SJSA1 (cell line): ENCODE results near the gene SNRNP200. TPM values are rescaled to one million over a fixed set of nuclear protein-coding genes. Genes with fewer than 3 reads are reported as not detected.
A peak's percentile ranks its signal among the peaks of the same experiment; 100 is the strongest.

Experiments
- DNase-seq, 2 experiments: peaks; one replicate each; pipeline ENCODE4 v3.0.0-alpha.2; 2015 to 2020; ENCODE audit warnings: low spot score in 2 of 2, low read depth in 1 of 2
- H3K27ac ChIP-seq: fragments of 250-450 bp; sonication (Bioruptor Pico); 2 replicates; pipeline ENCODE4 v1.5.1; 2020; ENCODE audit warnings: mild to moderate bottlenecking, moderate library complexity
- H3K27me3 ChIP-seq: fragments of 250-450 bp; sonication (Bioruptor Pico); replicated peaks from 2 replicates; pipeline ENCODE4 v1.5.1; 2020; ENCODE audit warnings: mild to moderate bottlenecking, moderate library complexity
- H3K36me3 ChIP-seq: fragments of 250-450 bp; sonication (Bioruptor Pico); 2 replicates; pipeline ENCODE4 v1.5.1; 2020; ENCODE audit warnings: mild to moderate bottlenecking
- H3K4me1 ChIP-seq: fragments of 250-450 bp; sonication (Bioruptor Pico); replicated peaks from 2 replicates; pipeline ENCODE4 v1.6.1; 2021; ENCODE audit warnings: mild to moderate bottlenecking
- H3K4me3 ChIP-seq: fragments of 250-450 bp; sonication (Bioruptor Pico); 2 replicates; pipeline ENCODE4 v1.5.1; 2020; ENCODE audit warnings: mild to moderate bottlenecking
- H3K9me3 ChIP-seq: fragments of 250-450 bp; sonication (Bioruptor Pico); replicated peaks from 2 replicates; pipeline ENCODE4 v1.5.1; 2020; ENCODE audit warnings: mild to moderate bottlenecking
- total RNA-seq: library from RNA; depleted of rRNA; stranded (reverse); fragments of >200 nt; shearing (Covaris generic); gene quantifications from 2 replicates; pipeline ENCODE4 v1.2.3, GENCODE V29; 2014

Gene SNRNP200
- total RNA-seq, 1 experiment from 2014 or later, result 33.1 TPM

DNA sequence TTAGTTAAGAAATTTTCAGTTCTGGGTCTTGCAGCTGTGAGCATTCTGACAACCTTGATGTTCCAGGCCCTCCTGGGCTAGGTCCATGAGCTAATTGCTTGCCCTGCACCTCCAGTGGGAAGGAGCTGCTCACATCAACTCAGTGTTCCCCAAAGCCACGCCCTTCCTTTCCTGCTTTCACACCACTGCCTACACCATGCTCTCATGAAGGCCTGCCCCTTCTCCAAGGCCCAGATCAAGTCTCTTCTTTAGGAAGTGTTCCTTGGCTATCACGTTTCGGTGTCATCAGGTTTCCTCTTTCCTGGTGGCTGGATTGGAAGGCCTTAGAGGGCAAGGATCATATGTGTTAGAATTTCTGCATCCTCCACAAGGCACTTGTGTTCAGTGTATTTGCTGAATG, 58.3 kb downstream of the SNRNP200 start:
- Histone ChIP-seq H3K27me3 (no peaks in the 10 kb centered on the region), H3K27ac (no peak overlapping the region), H3K4me3 (no peak overlapping the region), H3K9me3 (no peaks in the 10 kb centered on the region), H3K36me3 (peaks cover 8% of the 10 kb centered on the region), H3K4me1 (peaks cover 23% of the 10 kb centered on the region)
- DNase-seq, result no peak

DNA sequence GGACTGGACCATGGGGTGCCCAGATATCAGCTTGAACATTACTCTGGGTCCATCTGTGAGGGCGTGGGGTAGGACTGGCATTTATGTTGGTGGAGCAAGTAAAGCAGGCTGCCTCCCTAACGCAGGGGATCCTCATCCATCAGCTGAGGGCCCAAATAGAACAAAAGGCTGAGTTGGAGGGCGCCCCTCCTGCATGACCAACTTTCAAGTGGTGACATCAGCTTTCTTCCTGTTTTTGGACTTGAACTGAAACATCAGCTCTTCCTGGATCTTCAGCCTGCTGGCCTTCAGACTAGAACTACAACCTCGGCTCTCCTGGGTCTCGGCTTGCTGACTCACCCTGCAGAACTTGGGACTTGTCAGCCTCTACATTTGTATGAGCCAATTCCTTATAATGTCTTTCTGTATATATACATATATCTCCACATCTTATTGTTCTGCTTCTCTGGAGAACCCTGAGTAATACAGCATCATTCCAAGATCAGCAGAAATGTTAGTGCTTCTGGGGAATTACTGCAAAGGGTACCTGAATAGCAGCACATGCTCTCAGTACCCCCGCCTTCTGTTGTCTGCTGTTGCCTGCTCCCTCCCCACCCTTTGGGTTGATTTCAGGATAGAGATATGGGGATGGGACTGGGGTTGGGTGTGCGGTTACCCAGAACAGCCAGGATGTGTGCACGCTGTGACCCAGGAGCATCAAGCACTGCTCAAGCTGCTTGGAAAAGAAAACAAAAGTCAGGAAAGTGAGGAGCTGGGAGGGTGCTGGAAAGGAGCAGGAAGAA, 59.5 kb downstream of the SNRNP200 start:
- H3K27ac ChIP-seq, result no peak overlapping the region
- DNase-seq, result no peak

DNA sequence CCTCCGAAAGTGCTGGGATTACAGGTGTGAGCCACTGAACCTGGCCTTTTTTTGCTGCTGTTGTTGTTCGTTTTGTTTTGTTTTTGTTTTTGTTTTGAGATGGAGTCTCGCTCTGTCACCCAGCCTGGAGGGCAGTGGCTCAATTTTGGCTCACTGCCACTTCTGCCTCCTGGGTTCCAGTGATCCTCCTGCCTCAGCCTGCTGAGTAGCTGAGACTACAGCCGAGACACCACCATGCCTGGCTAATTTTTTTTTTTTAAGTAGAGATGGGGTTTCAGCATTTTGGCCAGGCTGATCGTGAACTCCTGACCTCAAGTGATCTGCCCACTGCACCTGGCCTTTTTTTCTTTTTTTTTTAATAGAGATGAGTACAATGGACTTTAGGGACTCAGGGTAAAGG, 61.5 kb downstream of the SNRNP200 start:
- Histone ChIP-seq H3K27me3 (no peaks in the 10 kb centered on the region), H3K9me3 (no peaks in the 10 kb centered on the region), H3K27ac (no peak overlapping the region), H3K4me1 (peaks cover 13% of the 10 kb centered on the region), H3K4me3 (no peak overlapping the region), H3K36me3 (no peaks in the 10 kb centered on the region)
- DNase-seq, result no peak

More for the DNA sequence above, 59.5 kb downstream of the SNRNP200 start:
- Histone ChIP-seq H3K9me3 (no peaks in the 10 kb centered on the region), H3K27me3 (no peaks in the 10 kb centered on the region), H3K36me3 (peaks cover 2% of the 10 kb centered on the region; the same call in 1 of the 2 replicates), H3K4me1 (peaks cover 17% of the 10 kb centered on the region), H3K4me3 (no peak overlapping the region)

DNA sequence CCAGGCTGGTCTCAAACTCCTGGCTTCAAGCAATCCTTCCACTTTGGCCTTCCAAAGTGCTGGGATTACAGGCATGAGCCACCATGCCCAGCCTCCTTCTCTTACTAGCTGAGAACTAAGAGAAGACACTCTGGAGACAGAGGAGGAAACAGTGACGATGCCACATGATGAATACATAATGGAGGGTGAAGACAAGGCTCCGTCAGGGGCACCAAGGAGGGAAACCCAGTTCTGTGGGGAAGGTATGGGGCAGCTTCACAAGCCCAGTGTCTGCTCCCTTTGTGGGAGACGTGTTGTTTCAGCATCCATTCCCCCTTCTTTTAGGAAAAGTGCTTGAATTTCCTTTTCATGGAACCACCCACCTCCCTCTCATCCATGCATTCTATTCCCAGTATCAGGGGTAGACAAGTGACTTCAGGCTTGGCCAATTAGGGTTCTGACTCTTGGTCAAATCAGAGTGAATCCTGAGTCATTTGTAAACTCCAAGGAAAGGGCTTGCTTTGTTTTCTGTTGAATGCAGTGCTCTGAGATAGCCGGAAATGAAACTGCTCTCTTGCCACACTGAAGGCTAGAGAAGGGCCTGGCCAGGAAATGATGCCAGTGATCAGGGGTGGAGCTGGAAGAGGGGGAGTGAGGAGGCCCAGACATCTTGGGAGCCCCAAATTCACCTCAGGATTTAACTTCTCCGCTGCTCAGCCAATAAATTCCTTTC, 63.3 kb downstream of the SNRNP200 start:
- DNase-seq, result peak; percentile 67 to 74
- no peaks in the 10 kb centered on the region for H3K27me3 ChIP-seq
- H3K27ac ChIP-seq, result peak overlapping the region; percentile 38

DNA sequence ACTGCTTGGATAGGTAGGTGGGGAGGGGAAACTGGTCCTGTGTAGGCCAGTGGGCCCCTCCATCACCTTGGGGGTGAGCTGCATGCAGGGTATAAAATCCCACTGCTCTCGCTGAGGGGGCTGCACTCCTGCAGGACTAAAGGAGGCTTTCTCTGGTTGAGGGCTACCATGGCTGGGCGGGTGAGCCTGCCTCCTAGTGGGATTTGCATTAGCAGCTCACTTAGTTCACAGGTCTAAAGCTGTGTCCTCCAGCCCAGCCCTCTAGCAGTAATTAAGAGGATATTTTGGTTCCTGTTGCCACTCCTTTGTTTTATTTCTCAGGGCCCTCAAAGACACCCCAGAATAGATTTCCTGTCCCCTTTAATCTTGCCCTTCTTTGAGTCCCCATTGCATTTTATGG, 64.1 kb downstream of the SNRNP200 start:
- peaks cover 13% of the 10 kb centered on the region for H3K4me1 ChIP-seq
- H3K9me3 ChIP-seq, result no peaks in the 10 kb centered on the region
- DNase-seq, result no peak
- H3K27ac ChIP-seq, result no peak overlapping the region
- H3K36me3 ChIP-seq, result no peaks in the 10 kb centered on the region
- no peaks in the 10 kb centered on the region for H3K27me3 ChIP-seq
- no peak overlapping the region for H3K4me3 ChIP-seq

More for the DNA sequence above, 63.3 kb downstream of the SNRNP200 start:
- Histone ChIP-seq H3K9me3 (no peaks in the 10 kb centered on the region), H3K36me3 (no peaks in the 10 kb centered on the region), H3K4me3 (no peak overlapping the region), H3K4me1 (peaks cover 13% of the 10 kb centered on the region)

DNA sequence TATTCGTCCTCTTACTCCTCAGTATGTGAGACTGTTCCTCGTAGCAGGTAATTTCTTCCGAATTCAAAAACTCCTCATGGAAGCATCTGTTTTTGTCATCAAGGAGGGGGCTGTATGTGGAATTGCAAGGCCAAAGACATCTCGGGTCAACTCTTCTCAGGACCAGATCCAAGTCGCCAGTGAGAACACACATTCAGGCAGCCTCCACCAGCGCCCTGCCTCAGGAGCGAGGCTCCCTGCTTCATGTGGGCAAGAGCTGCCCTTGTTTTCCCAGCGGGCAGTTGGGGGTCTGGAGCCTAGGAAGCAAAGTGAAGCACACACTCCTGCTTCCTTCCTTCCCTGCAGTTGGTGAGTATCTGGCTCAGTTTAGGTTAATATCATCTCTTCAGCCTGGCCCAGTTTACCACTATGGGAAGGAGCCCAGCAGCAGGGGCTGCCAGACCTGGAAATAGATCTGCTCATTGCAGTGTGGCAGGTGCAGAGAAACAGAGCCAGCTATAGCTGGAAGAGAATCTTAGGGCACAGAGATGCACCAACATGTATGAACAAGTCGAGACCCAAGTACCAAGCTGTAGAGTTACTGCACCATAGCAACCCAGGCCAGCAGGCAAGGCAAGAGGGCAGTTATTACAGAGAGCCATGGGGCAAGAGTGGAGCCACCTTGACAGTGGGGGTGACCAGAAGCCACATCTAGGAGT, 64.9 kb downstream of the SNRNP200 start:
- Histone ChIP-seq H3K27ac (no peak overlapping the region), H3K4me1 (peaks cover 13% of the 10 kb centered on the region), H3K27me3 (no peaks in the 10 kb centered on the region), H3K9me3 (no peaks in the 10 kb centered on the region), H3K4me3 (no peak overlapping the region), H3K36me3 (no peaks in the 10 kb centered on the region)
- no peak for DNase-seq

DNA sequence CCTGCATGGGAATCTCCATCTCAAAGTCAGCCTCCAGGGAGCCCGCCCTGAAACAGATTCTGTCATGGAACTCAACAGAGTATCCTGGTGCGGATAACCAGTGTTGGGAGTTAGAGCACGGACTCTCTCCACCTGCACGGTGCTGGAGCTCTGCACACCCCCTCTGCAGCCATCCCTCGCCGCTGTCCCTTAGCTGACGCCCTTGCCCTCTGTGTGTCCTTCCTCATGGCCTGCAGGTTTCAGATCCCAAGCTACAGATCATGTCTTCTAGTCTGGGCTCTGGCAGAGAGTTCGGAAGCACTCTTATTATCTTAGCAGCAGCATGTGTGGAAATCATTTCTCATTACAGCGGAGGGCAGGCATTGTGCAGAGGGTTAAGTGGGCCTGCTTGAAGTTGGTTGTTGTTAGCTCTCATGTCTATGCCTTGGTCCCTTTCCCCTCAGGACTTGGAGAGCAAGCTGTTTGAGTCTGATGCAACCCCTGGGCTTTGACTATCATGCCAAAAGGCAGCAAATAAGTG, 65.5 kb downstream of the SNRNP200 start:
- Histone ChIP-seq H3K4me1 (peaks cover 13% of the 10 kb centered on the region), H3K27ac (no peak overlapping the region), H3K27me3 (no peaks in the 10 kb centered on the region), H3K9me3 (no peaks in the 10 kb centered on the region), H3K4me3 (no peak overlapping the region), H3K36me3 (no peaks in the 10 kb centered on the region; the same call in 1 of the 2 replicates)
- no peak for DNase-seq

DNA sequence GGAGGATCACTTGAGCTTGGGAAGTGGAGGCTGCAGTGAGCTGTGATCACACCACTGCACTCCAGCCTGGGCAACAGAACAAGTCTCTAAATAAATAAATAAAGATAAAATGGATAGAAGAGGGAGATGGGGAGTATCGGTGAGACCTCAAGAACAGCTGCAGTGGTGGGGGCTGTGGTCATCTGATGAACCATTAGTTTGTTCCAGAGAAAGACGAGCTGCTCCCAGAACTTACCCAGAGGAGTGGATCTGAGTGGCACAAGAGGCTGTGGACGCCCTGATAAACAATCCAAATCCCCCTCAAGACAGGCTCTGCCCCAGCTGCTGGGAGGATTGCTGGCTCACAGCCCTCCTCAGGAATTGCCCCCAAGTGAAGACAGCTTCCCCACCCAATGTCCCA, 66.3 kb downstream of the SNRNP200 start:
- DNase-seq, result no peak
- Histone ChIP-seq H3K9me3 (no peaks in the 10 kb centered on the region), H3K36me3 (no peaks in the 10 kb centered on the region; the same call in 1 of the 2 replicates), H3K4me1 (peaks cover 13% of the 10 kb centered on the region), H3K27me3 (no peaks in the 10 kb centered on the region), H3K27ac (no peak overlapping the region), H3K4me3 (no peak overlapping the region)

DNA sequence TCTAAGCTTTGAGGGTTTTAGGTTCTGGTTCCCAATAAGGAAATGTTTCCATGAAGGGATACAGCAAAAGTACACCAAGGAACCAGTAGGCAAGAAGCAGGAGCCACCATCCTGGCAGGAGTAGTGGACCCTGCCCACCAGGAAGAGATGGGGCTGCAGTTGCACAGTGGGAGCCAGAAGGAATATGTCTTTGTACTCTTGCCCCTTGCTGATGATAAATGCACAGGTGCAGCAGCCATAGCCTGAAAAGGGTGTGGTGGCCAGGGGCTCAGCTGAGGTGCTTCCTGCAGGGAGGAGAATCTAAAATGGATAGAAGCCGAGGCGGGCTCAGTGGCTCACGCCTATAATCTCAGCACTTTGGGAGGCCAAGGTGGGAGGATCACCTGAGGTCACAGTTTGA, 67.1 kb downstream of the SNRNP200 start:
- no peak overlapping the region for H3K27ac ChIP-seq
- H3K4me1 ChIP-seq, result peaks cover 13% of the 10 kb centered on the region
- H3K4me3 ChIP-seq, result no peak overlapping the region
- H3K9me3 ChIP-seq, result no peaks in the 10 kb centered on the region
- H3K27me3 ChIP-seq, result no peaks in the 10 kb centered on the region
- no peaks in the 10 kb centered on the region; the same call in 1 of the 2 replicates for H3K36me3 ChIP-seq
- DNase-seq, result no peak

DNA sequence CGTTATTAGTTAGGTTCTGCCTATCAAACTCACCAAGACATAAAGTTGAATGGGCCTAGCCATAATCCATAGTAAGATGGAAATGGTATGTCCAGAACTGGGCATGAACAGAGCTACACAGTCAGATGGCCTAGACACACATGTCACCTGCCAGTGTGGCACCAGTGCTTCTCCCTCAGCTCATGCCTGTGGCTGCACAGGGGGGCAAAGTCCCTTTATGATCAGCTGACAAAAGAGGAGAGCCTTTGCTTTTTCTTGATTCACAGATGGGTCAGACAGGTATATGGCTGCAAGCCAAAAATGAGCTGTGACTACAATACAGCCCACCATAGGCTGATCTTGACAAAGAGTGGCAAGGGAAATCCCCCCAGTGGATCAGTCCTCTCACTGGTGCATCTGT, 68.5 kb downstream of the SNRNP200 start:
- Histone ChIP-seq H3K36me3 (no peaks in the 10 kb centered on the region; the same call in 1 of the 2 replicates), H3K4me3 (no peak overlapping the region), H3K27me3 (no peaks in the 10 kb centered on the region), H3K27ac (no peak overlapping the region), H3K4me1 (peaks cover 2% of the 10 kb centered on the region), H3K9me3 (no peaks in the 10 kb centered on the region)
- DNase-seq, result no peak

DNA sequence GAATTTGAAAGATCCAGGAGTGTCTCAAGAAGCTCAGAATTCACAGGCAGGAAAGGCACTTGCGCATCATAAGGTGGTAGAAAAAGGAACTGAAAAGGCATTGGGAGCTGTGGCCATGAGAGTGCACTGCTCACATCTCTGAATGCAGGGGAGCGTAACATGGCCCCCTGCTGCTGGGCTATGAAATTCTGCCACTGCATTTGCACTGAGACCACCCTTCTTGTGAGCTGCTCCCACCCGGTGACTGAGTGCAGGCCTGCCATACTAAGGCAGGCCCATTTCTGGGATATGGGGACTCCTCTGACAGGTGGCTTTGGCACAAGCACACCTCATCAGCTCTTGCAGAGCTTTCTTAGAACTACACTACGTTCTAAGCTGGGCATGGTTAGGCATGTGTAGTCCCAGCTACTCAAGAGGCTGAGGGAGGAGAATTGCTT, 71.4 kb downstream of the SNRNP200 start:
- Histone ChIP-seq H3K9me3 (no peaks in the 10 kb centered on the region), H3K36me3 (no peaks in the 10 kb centered on the region; the same call in 1 of the 2 replicates), H3K4me3 (no peak overlapping the region), H3K27ac (no peak overlapping the region), H3K27me3 (no peaks in the 10 kb centered on the region), H3K4me1 (no peaks in the 10 kb centered on the region)
- no peak for DNase-seq

DNA sequence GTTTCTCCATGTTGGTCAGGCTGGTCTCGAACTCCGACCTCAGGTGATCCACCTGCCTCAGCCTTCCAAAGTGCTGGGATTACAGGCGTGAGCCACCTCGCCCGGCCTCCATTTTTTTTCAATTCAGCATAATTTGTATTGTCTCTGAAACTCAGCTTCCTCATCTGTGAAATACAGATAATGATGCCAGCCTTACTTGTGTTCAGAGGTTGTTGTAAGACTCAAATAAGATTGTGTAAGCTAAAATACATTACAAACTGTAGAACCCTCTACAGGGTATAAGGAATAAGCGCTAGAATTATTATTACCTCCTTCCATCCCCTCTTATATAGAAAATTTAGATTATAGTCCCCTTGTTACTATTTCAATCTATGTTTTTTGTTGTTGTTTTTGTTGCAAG, 71.9 kb downstream of the SNRNP200 start:
- Histone ChIP-seq H3K4me1 (no peaks in the 10 kb centered on the region), H3K9me3 (no peaks in the 10 kb centered on the region), H3K27ac (no peak overlapping the region), H3K4me3 (no peak overlapping the region), H3K36me3 (no peaks in the 10 kb centered on the region; the same call in 1 of the 2 replicates), H3K27me3 (no peaks in the 10 kb centered on the region)
- DNase-seq, result no peak

DNA sequence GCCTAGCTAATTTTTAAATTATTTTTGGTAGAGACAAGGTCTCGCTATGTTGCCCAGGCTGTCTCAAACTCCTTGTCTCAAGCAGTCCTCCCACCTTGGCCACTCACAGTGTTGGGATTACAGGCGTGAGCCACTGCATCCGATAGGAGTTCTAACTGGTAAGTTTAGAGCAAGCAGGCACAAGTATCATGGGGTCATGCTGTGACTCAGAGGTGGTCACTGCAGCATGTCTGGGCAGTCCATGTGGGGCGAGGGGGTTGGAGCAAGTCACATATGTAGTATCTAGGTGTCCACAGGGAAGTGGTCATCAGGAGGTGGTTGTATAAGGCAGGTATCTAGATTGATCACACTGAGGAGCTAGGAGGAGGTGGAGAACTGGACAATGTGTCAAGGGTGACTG, 74.0 kb downstream of the SNRNP200 start:
- Histone ChIP-seq H3K9me3 (no peaks in the 10 kb centered on the region), H3K4me1 (no peaks in the 10 kb centered on the region), H3K27me3 (no peaks in the 10 kb centered on the region), H3K36me3 (no peaks in the 10 kb centered on the region; the same call in 1 of the 2 replicates), H3K27ac (no peak overlapping the region), H3K4me3 (no peak overlapping the region)
- DNase-seq, result no peak
